GM12872 (cell line): ENCODE results near the gene NFATC1.

ENCODE experiments used
- CTCF ChIP-seq: IDR thresholded peaks from 3 replicates; pipeline ENCODE4 v1.5.1; 2011; ENCODE audit warnings: low read depth, mild to moderate bottlenecking, low read length, moderate library complexity; ENCODE audit not compliant: insufficient read depth

The NFATC1 gene

DNA sequence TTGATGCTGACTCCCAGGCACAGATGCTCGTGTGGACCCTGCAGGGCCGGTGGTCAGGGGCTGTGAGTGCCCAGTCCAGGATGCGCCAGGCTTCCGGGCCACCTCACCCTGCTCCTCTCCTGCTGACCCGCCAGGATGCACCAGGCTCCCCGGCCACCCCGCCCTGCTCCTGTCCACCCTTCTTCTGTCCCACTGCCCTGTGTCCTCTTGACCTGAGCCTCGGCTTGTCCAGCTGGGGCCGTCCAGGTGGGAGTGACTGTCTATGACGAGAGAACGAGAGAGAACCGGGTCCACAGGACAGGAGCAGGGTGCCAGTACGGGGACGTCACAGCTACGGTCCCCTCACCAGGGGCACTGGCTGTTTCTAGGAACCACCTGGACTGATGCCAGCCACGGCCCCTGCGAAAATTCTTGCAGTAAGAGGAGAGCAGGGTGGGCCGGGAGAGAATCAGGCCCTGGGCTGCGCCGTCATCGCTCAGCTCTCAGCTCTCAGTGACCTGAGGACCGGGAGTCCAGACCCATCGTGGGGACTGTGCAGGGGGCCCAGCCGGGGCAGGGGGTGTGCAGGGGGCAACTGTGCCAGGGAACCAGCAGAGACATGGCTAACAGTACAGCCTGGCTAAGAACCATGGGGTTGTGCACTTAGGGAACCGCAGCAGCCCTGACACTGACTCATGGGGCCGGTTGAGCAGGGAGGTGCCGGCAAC, 12.9 kb upstream of the NFATC1 start:
- no peak for TF ChIP-seq CTCF

DNA sequence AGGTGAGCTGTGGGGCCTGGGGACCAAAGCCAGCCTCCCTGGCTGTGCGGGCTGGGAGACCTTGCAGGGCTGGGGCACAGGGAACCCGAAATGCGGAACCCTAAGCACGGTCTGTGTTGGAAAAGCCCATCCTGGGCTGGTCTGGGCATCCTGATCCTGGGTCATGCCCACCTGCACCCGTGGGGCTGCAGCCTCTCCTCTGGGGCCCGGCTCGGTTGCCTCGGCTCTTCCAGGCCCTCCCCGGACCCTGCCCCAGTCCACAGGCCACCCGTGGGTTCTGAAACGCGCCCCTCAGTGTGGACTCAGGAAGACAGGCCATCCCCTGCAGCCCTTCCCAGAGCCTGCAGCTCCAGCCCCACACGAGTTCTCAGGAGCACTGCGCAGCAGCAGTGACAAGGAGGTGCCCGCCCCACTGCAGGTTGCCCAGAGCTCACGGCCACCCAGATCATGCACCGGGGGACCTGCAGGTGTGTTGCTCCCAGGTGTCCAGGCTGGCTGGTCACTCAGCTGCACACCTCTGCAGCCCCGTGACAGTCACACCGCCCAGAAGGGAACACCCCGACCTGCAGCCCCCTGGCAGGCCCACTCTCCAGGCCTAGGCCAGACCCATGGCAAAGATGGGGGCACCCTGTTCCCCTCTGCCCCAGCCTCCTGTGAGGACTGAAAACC, 12.2 kb upstream of the NFATC1 start:
- TF ChIP-seq CTCF: no peak

DNA sequence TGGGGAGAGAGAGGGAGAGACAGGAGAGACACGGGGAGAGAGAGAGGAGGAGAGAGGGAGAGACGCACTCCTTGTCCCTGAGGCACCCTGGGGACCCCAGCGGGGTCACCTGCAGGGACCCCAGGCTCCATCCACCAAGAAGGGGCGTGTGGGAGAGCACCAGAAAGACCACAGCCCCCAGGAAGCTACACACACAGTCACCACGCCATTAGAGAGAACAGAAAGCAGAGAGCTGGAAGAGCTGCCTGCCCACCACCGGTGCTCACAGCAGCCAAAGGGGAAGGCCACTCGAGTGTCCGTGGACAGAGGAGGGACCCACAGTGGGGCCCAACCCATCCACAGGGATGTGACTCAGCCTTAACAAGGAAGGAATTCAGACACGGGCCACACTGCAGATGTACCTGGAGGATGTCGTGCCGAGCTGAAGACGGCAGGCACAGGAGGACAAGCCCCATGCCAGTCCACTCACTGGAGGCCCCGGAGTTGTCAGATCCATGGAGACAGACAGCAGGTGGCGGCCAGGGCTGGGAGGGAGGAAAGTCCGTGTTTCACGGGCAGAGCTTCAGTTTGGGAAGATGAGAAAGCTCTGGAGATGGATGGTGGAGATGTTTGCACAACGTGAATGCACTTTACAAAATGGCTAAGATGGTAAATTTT, 11.5 kb upstream of the NFATC1 start:
- TF ChIP-seq CTCF: no peak

- TF ChIP-seq CTCF: no peak
Measured at GRCh38 chr18:79384834-79385233, 10.9 kb upstream of the NFATC1 start.

GRCh38 chr18:79385326-79385707, 10.4 kb upstream of the NFATC1 start:
- no peak for TF ChIP-seq CTCF

- no peak for TF ChIP-seq CTCF
Measured at GRCh38 chr18:79385708-79386341, 9.9 kb upstream of the NFATC1 start.

- no peak for TF ChIP-seq CTCF
Measured at GRCh38 chr18:79386547-79386946, 9.2 kb upstream of the NFATC1 start.
